Body of pancreas (tissue), 4 donors: Measurements from ENCODE around the gene MED27. TPM values are rescaled to one million over a fixed set of nuclear protein-coding genes. Genes with fewer than 3 reads are reported as not detected.
A peak's percentile ranks its signal among the peaks of the same experiment; 100 is the strongest.

ENCODE experiments used
- ATAC-seq: fragments of 150-250 bp; one replicate; pipeline ENCODE4 v1.9.1; 2016
- DNase-seq, 4 donors: peaks; one replicate each; pipeline ENCODE4 v3.0.0-alpha.2; 2019
- H3K27ac ChIP-seq, 4 donors: fragments of 200-600 bp; sonication (generic); 1 replicate in 3 of 4; 2 replicates in 1 of 4; pipeline versions ENCODE4 v1.5.1 to v1.6.1; 2016 to 2019; ENCODE audit warnings: mild to moderate bottlenecking in 1 of 4, mixed read lengths in 1 of 4, moderate library complexity in 1 of 4
- H3K27me3 ChIP-seq, 2 donors: fragments of 200-600 bp; sonication (generic); one replicate each; pipeline ENCODE4 v1.6.0; 2016; ENCODE audit warnings: mild to moderate bottlenecking in 1 of 2
- H3K36me3 ChIP-seq, 2 donors: fragments of 200-600 bp; sonication (generic); replicated peaks in 1 of 2; 2 replicates each; pipeline ENCODE4 v1.5.1; 2016; ENCODE audit warnings: low read depth in 2 of 2; ENCODE audit not compliant: insufficient read depth in 1 of 2
- H3K4me1 ChIP-seq: fragments of 200-600 bp; sonication (generic); one replicate; pipeline ENCODE4 v1.6.0; 2016
- H3K4me3 ChIP-seq, 2 donors: fragments of 200-600 bp; sonication (generic); 1 replicate in 1 of 2; 2 replicates in 1 of 2; pipeline ENCODE4 v1.5.1; 2016 to 2019
- H3K9me3 ChIP-seq, 3 donors: fragments of 200-600 bp; sonication (generic); 1 replicate in 2 of 3; 2 replicates in 1 of 3; pipeline ENCODE4 v1.5.1; 2016
- CTCF ChIP-seq, 7 experiments: fragments of 450-650 bp in 4 of 7; fragments of 200-600 bp in 3 of 7; sonication (generic) in 3 of 7; IDR thresholded peaks; one replicate each; pipeline ENCODE4 v1.5.1; 2016 to 2019; ENCODE audit warnings: antibody characterized with exemption in 7 of 7
- POLR2A ChIP-seq, 3 donors: fragments of 450-650 bp; IDR thresholded peaks; one replicate each; pipeline ENCODE4 v1.6.1; 2016; ENCODE audit warnings: antibody characterized with exemption in 3 of 3, mild to moderate bottlenecking in 2 of 3
- WGBS, 2 donors: methylation state at CpG; one replicate each; pipeline ENCODE4 v1.1.5; 2017; 5-methylcytosine and 5-hydroxymethylcytosine counted together
- intact Hi-C: fragments of 100-400 bp; cut with DNase I; formaldehyde crosslinking; loops from one replicate; pipeline ENCODE4 v1.15.1; 2023
- total RNA-seq, 2 donors: library from RNA; depleted of rRNA; stranded (reverse); fragments of >200 nt; gene quantifications; one replicate each; pipeline ENCODE4 v1.1.0, GENCODE V29; 2016

Gene MED27
- total RNA-seq, 2 donors from 2014 or later = 3.4 to 11.5 TPM

DNA sequence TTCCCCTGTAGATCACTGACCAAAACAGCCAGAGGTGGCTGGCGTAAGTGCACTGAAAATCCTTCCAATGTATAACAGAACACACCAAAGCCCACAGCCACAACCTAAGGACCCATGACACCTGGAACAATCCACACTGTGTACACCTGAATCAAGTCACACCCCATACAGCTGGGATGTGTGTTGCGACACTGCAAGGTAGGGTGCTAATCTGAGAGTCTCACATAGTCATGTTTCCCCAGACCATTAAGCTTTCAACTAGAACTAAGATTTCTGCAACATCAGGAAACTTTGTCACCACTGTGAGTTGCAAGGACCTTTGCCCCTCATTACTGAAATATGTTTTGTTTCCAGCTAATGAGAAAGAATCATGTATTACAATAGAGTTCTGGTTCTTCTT is 59.4 kb downstream of the MED27 start:
- Histone ChIP-seq H3K27ac (no peak overlapping the region), H3K4me3 (no peak overlapping the region), H3K27me3 (no peaks in the 10 kb centered on the region), H3K4me1 (peaks cover 10% of the 10 kb centered on the region), H3K9me3 (no peaks in the 10 kb centered on the region), H3K36me3 (no peaks in the 10 kb centered on the region)
- no peak for DNase-seq
- intact Hi-C loops = no loop called here
- TF ChIP-seq CTCF (IDR thresholded peaks at IDR 0.05) (no peak), POLR2A (IDR thresholded peaks at IDR 0.05) (no peak)
- WGBS, 2 donors = 90 to 94% methylated on average over 2 of the region's 2 CpGs
- no peak for ATAC-seq

- Histone ChIP-seq H3K4me3 (no peak overlapping the region), H3K36me3 (no peaks in the 10 kb centered on the region), H3K4me1 (peaks cover 10% of the 10 kb centered on the region), H3K27me3 (no peaks in the 10 kb centered on the region), H3K9me3 (no peaks in the 10 kb centered on the region), H3K27ac (no peak overlapping the region)
- no peak for TF ChIP-seq POLR2A (IDR thresholded peaks at IDR 0.05)
- no peak for TF ChIP-seq CTCF (IDR thresholded peaks at IDR 0.05)
- ATAC-seq (no peak), DNase-seq (no peak)
- intact Hi-C loops = no loop called here
- 83 to 88% methylated on average over 7 of the region's 7 CpGs for WGBS, 2 donors
Observed at GRCh38 chr9:132019702-132020101, 60.0 kb downstream of the MED27 start.

- Histone ChIP-seq H3K27ac (peak overlapping the region in 2 of 4 donors; percentile 11 to 24), H3K4me3 (no peak overlapping the region), H3K36me3 (no peaks in the 10 kb centered on the region), H3K27me3 (no peaks in the 10 kb centered on the region), H3K9me3 (no peaks in the 10 kb centered on the region), H3K4me1 (peaks cover 14% of the 10 kb centered on the region)
- TF ChIP-seq POLR2A (IDR thresholded peaks at IDR 0.05) (no peak), CTCF (IDR thresholded peaks at IDR 0.05) (peak in 4 of 7 experiments; percentile 5 to 17 (median 6))
- DNase-seq = peak; percentile 24 to 56 (median 26)
- WGBS, 2 donors = 21 to 30% methylated on average over 3 of the region's 3 CpGs
- ATAC-seq = peak; percentile 81
- intact Hi-C loops = no loop called here
Observed at GRCh38 chr9:132018957-132019405, 60.7 kb downstream of the MED27 start.

DNA sequence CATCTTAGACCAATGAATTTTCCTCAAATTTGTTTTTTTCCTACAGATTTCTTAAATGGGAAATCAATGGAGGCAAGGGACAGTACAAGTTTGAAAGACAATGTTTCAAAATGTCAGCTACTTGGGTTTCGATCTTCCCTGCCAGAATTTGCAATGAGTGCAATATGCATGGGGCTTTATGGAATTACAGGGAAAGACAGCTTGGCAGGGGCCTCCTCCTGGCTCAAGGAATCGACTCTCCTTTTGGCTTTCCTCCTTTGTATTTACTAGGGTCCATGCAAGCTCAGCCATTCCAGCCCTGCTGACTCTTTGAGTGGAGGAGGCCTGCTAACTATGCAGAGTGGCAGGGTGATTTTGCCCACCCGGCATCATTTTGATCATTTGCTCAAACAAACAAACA is 63.2 kb downstream of the MED27 start:
- Histone ChIP-seq H3K9me3 (no peaks in the 10 kb centered on the region), H3K4me3 (no peak overlapping the region), H3K4me1 (peaks cover 27% of the 10 kb centered on the region), H3K36me3 (no peaks in the 10 kb centered on the region), H3K27ac (no peak overlapping the region), H3K27me3 (no peaks in the 10 kb centered on the region)
- ATAC-seq (no peak), DNase-seq (no peak)
- WGBS, 2 donors = 83 to 86% methylated on average over 3 of the region's 3 CpGs
- TF ChIP-seq POLR2A (IDR thresholded peaks at IDR 0.05) (no peak), CTCF (IDR thresholded peaks at IDR 0.05) (no peak)
- intact Hi-C loops = no loop called here

GRCh38 chr9:132015866-132016265 is 63.8 kb downstream of the MED27 start:
- Histone ChIP-seq H3K27ac (no peak overlapping the region), H3K27me3 (no peaks in the 10 kb centered on the region), H3K4me3 (no peak overlapping the region), H3K36me3 (no peaks in the 10 kb centered on the region), H3K9me3 (no peaks in the 10 kb centered on the region), H3K4me1 (peaks cover 24% of the 10 kb centered on the region)
- intact Hi-C loops = no loop called here
- no peak for DNase-seq
- WGBS, 2 donors = 92 to 94% methylated on average over 3 of the region's 3 CpGs
- no peak for TF ChIP-seq CTCF (IDR thresholded peaks at IDR 0.05)
- no peak for TF ChIP-seq POLR2A (IDR thresholded peaks at IDR 0.05)
- ATAC-seq = no peak
